NCI-H1694 treated with DMSO at 0.1 percent for 48 hours (cell line): Measurements from ENCODE around the gene MORN4.
"Not testable (repeated sequence)": the region's sequence is repeated elsewhere in the genome, so short reads cannot be mapped to it uniquely, and the experiment has no call there.

Experiments
- DNase-seq: peaks from one replicate; lab custom pipeline; 2025; lab: John Stamatoyannopoulos, UW

The MORN4 gene

GRCh38 chr10:97632949-97633884 is at the start of gene MORN4:
TSS of gene MORN4 (minus strand) at chr10:97633500. CDS start at chr10:97619653, 13,847 bp downstream.
- peak; percentile 56 for DNase-seq

GRCh38 chr10:97682042-97682441 is 48.7 kb upstream of the MORN4 start:
- DNase-seq = no peak

GRCh38 chr10:97679594-97679993 is 46.3 kb upstream of the MORN4 start:
- DNase-seq = no peak

- DNase-seq = peak; percentile 44
Measured at GRCh38 chr10:97676770-97677581, 43.7 kb upstream of the MORN4 start.

- no peak for DNase-seq
Measured at GRCh38 chr10:97675222-97675621, 41.9 kb upstream of the MORN4 start.

GRCh38 chr10:97673736-97674525 is 40.6 kb upstream of the MORN4 start:
- DNase-seq = no peak

- no peak for DNase-seq
Measured at GRCh38 chr10:97669571-97669970, 36.3 kb upstream of the MORN4 start.

- DNase-seq = no peak
Measured at GRCh38 chr10:97667463-97667862, 34.2 kb upstream of the MORN4 start.

GRCh38 chr10:97666992-97667391 is 33.7 kb upstream of the MORN4 start:
- no peak for DNase-seq

GRCh38 chr10:97664282-97664850 is 31.1 kb upstream of the MORN4 start:
- DNase-seq = no peak

GRCh38 chr10:97659589-97659988 is 26.3 kb upstream of the MORN4 start:
- no peak for DNase-seq

- no peak for DNase-seq
Measured at GRCh38 chr10:97656777-97657176, 23.5 kb upstream of the MORN4 start.

GRCh38 chr10:97651773-97652172 is 18.5 kb upstream of the MORN4 start:
- no peak for DNase-seq

GRCh38 chr10:97650726-97651125 is 17.4 kb upstream of the MORN4 start:
- no peak for DNase-seq

- DNase-seq = not testable (repeated sequence)
Measured at GRCh38 chr10:97649405-97649750, 16.1 kb upstream of the MORN4 start.

- no peak for DNase-seq
Measured at GRCh38 chr10:97648562-97649404, 15.5 kb upstream of the MORN4 start.

- no peak for DNase-seq
Measured at GRCh38 chr10:97647556-97647955, 14.3 kb upstream of the MORN4 start.

- no peak for DNase-seq
Measured at GRCh38 chr10:97644936-97645335, 11.6 kb upstream of the MORN4 start.

- DNase-seq = no peak
Measured at GRCh38 chr10:97643441-97643985, 10.2 kb upstream of the MORN4 start.

GRCh38 chr10:97642471-97643159 is 9.3 kb upstream of the MORN4 start:
- DNase-seq = not testable (repeated sequence)
